Stimulated activated CD4-positive, alpha-beta T cell treated with anti-CD3 and anti-CD28 coated beads, Interleukin-2, amount 100 ng/mL, for 24 hours (primary cell): ENCODE data around the gene RPTOR.
"Not testable (repeated sequence)": the region's sequence is repeated elsewhere in the genome, so short reads cannot be mapped to it uniquely, and the experiment has no call there.

Experiments
- DNase-seq, 2 donors: peaks; one replicate each; pipeline ENCODE4 v3.0.0-alpha.2; 2020

RPTOR gene

DNA sequence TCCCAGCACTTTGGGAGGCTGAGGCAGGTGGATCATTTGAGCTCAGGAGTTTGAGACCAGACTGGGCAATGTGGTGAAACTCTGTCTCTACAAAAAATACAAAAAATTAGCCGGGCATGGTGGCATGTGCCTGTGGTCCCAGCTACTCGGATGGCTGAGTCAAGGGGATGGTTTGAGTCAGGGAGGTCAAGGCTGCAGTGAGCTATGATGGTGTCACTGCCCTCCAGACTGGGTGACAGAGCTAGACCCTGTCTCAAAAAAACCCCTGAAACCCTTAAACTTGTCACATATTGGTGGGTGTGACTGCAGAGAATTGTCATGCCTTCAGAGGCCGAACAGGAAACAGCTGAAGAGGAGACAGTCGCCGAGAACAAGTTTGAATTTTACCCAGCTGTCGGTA, 13.4 kb downstream of the RPTOR start:
- peak in 1 of 2 donors; percentile 9 for DNase-seq

DNA sequence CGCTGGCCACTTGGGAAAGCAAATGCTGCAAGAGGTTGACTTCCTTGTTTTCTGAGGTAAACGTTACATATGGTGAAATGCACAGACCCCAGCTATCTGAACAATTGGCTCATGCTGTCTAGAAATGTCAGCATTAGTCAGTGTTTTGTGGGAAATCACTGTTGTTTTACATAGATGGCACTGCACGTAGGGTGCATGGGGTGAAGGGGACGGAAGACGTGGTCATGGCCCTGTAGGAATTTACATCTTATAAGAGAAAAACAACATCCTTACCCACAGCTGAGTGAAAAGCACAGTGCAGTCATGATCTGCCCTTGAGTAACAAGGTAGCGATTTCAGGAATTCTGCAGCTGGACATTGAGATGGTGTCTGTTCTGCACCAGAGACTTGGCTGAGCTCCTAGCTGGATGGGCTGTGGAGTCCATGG, 15.2 kb downstream of the RPTOR start:
- DNase-seq: no peak

DNA sequence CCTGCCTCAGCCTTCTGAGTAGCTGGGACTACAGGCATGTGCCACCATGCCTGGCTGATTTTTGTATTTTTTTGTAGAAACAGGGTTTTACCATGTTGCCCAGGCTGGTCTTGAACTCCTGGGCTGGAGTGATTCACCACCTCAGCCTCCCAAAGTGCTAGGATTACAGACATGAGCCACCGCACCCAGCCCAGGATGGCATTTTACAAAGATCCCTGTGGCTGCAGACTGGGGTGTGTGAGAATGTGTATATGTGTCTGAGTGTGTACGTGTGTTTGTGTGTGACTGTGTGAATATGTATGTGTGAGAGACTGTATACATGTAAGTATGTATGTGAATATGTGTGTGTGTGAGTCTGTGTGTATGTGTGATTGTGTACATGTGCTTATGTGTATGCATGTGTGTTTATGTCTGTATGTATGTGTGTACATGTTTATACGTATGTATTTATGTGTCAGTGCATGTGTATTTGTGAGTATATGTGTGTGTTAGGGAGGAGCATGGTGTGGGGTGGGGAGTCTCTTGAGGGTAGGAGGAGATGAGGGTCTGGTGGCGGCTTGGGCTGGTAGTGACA, 17.0 kb downstream of the RPTOR start:
- DNase-seq: no peak

DNA sequence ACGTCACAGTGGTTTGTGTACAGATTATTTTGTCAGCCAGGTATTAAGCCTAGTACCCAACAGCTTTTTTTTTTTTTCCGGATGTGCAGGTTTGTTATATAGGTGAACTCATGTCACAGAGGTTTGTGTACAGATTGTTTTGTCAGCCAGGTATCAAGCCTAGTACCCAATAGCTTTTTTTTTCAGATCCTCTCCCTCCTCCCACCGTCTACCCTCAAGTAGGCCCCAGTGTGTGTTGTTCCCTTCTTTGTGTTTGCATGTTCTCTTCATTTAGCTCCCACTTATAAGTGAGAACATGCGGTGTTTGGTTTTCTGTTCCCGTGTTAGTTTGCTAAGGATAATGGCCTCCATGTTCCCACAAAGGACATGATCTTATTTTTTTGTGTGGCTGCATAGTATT, 19.9 kb downstream of the RPTOR start:
- no peak for DNase-seq

DNA sequence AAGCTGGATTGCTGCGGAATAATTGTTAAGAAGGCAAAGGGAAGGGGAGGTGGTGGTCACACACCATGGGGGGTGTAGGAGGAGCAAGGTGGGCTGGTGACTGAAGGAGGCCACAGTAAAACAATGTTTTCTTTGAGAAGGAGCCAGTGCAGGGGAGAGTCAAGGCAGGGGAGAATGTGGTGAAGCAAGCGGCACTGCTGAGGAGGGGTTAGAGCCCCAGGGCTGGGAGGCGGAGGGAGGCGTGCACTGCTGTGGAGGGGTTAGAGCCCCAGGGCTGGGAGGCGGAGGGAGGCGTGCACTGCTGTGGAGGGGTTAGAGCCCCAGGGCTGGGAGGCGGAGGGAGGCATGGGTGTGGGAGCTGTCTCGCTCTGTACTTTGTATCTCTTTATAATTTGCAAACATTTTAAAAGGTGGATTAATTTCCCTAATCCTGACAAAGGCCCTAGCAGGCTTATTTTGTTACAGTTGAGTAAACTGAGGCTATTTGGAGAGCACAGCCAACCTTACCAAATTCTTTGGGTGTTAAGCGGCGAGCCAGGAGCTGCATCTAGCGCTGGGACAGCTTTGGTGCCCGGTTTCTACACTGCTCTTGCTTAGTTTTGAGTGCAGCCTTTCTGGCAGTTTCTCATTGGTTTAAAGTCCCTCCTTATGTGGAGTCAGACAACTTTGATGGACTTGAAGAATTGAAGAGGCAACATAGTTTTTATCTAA, 20.9 kb downstream of the RPTOR start:
- DNase-seq: no peak

DNA sequence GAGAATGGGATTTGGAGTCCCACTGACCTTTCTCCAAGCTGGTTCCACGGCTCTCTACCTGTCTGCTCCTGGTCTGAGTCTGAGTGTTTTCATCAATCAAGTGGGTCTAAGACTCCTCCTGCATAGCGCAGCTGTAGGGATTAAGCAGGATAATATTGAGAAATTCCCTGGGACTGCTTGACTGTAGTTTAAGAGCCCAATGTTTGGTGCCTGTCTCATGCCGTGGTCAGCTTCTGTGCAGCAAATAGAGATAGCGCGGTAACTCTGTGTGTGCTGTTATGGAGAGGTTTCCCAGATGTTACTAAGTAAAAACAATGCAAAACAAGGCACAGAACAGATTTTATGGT, 21.4 kb downstream of the RPTOR start:
- no peak for DNase-seq

DNA sequence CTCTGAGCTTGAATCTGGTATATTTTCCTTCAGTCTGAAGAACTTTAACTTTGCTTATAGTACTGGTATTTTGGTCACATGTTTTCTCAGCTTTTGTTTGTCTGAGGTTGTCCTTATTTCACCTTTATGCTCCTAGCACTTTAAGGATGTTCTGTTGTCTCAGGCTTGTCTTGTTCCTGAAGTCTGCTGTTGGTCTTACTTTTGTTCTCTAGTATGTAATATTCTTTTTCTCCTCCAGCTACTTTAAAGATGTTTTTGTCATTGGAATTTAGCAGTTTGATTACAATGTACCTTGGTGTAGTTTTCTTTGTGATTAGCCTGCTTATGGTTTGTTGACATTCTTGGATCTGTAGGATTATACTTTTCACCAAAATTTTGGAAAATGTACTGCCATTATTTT, 23.6 kb downstream of the RPTOR start:
- no peak for DNase-seq

DNA sequence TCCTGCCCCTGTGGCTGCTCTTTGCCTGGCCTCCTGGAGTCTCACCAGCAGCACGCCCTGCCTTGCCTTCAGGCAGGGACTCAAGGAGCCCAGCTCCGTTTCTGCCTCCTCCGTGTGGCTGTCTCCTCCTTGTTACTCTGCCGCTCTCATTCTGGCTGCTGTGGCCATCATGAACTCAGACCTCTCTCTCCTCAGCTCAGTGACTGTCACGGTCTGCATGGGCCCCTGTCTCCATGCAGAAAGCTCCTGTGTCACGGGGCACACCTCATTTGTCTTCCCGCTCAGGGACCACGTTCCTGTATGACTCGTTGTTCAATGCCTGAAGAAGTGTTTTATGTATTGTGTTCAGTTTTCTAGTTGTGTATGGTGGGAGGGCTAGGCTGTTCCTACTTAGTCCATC, 25.3 kb downstream of the RPTOR start:
- DNase-seq: no peak

DNA sequence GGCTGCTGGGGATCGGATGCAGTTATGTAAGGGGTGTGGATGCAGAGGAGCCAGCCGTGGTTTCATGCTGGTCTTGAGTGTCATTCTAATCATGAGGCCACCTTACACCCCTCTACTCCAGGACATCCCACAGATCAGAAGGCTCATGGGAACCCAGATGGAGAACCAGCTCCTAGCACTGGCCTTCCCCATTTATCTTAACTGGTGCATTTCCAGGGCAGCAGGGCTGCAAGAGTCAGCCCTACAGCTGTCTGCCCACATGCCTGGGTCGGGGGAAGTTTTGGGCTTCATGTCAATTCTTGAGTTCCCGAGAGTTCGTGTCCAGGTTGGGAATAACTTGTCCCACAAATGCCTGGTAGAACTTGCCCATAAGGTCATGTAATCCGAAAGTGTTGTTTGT, 29.1 kb downstream of the RPTOR start:
- DNase-seq: no peak

DNA sequence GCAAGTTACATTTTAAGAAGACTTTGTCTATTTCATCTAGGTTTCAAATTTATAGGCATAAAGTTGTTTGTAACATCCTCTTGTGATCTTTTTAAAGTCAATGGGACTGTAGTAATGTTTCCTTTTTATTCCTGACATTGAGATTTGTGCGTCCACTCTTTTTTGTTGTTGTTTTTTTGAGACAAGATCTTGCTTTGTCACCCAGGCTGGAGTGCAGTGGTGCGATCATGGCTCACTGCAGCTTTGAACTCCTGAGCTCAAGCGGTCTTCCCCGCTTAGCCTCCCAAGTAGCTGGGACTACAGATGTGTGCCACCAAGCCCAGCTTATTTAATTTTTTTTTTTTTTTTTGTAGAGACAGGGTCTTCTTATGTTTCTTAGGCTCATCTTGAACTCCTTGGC, 29.9 kb downstream of the RPTOR start:
- DNase-seq: no peak

DNA sequence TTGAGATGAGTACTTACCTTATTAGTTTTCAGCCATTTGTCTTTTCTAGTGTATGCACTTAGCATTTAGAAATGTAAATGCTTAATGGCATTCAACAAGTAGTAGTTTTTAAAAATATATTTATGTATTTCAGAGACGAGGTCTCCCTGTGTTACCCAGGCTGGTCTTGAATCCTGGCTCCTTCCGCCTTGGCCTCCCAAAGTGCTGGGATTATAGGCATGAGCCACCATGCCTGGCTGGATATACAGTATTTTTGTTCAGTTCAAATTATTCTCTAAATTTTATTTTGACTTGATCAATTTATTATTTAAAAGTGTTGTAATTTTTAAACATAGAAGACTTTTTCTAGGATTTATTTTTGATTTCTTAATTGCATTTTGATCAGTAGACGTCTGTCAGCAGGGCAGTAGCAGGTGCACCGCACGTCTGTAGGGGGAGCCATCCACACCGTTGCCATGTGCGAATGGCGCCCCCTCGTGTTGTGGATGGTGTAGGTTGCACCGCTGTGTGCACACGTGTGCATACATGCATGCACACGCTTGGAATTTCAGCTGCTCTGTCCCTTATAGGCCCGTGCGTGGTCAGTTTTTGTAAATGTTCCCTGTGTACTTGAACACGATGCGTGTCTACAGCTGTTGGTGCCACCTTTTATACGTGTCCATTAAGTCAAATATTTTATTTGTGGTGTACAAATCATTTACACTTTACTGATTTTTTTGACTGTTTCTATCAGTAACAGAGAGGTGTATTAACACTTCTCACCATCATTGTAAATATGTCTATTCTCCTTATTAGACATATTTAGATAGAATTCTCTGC, 30.6 kb downstream of the RPTOR start:
- peak; percentile 96 to 98 for DNase-seq

DNA sequence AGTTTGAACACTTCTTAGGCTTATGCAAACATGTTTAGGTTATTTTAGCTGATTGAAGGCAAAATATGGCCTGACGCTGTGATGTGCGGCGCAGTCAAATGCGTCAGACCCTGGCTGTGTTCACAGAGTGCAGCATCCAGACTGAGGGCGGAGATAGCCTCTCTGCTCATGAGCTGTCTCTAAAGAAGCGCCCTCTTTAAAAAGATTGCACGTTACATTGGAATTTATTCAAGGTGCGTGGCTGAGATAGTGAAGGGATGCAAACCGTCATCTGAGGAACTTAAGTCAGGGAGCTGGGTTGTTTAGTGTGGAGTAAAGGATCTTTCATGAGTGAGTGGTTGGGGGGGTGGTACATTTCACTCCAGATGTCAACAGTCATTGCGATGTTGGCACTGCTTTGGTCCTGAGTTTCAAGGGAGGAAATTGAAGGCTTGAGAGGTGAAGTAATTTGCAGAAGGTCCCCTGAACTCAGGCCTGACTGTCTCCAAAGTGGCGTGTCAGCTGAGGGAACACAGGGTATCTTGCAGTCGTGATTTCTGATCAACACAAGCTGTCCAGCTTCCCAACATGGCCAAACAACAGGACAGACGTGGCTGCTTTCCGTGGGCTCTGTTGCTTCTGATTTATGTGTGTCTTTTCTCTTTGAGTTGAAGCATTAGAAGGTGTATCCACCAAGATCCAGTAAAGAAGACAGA, 33.4 kb downstream of the RPTOR start:
- DNase-seq: no peak

DNA sequence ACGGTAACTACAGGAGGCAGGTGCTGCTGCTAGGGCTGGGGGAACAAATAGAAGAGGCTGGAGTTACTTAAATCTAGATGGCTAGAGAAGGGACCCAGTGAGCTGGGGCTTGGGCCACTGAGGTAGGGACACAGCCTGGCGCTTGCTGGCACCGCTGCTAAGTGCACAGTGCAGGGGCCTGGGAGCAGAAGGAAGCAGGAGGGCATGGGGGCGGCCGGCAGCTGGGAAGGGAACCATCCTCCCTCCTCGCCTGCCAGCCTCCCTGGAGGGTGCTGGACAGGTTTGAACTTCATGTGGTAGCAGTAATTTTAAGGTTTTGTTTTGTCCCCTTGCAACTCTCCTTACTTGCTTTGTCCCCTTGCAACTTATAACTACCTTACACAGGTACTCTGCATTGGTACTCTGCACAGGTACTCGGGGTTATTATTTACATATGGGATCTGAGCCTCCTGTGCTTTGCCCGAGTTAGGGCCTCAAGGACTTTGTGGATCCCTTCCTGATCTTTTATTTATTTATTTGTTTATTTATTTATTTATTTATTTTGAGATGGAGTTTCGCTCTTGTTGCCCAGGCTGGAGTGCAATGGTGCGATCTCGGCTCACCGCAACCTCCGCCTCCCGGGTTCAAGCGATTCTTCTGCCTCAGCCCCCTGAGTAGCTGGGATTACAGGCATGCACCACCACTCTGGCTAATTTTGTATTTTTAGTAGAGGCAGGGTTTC, 34.2 kb downstream of the RPTOR start:
- not testable (repeated sequence) for DNase-seq

DNA sequence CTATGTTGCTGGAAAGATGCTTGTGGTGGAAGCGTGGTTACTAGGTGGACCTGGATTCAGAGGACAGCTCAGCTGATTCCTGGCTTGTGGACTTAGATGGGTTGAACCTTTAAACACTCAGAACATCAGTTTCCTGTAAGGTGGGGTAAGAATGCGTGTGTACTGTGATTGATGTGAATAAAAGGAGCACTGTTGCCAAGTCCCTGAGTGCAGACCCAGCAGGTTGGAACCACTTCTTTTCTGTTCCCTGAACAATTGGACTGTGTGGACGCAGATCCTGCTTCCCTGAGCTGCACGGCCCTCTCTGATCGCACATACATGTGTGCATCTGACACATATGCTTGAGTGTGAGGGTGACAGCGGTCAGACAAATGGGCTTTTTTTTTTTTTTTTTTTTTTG, 37.5 kb downstream of the RPTOR start:
- DNase-seq: no peak

DNA sequence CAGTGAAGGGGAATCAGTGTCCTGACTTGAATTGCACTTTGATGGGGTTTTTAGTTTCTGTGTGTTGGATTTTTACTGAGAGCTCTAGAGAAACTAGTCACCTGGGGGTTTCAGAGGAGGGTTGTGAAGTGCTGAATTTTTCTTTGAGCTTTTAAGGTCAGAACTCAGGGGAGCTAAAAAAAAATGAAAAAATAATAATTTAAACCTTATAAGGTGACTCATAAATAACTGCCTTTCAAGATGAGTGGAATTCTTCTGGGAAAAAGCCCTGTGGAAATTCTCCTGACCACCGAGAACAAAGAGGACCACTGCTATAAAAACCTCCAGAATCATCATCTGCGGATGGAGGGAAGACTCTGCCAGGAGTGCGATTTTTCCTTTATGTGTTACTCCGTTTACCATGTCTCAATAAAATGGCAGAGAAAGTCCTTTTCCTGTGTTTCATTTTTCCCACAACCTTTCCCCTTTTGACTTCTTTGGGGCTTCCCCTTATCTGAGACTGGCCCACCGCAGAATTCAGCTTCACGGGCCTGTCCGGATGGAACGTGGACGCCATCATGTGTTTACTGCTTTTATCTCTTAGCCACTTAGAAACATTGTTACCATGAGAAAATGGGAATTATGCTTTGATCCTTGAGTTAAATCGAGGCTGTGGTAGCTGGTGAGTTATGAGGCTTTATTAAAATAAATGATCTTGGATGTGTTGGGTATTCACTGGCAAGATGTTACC, 39.7 kb downstream of the RPTOR start:
- no peak for DNase-seq

DNA sequence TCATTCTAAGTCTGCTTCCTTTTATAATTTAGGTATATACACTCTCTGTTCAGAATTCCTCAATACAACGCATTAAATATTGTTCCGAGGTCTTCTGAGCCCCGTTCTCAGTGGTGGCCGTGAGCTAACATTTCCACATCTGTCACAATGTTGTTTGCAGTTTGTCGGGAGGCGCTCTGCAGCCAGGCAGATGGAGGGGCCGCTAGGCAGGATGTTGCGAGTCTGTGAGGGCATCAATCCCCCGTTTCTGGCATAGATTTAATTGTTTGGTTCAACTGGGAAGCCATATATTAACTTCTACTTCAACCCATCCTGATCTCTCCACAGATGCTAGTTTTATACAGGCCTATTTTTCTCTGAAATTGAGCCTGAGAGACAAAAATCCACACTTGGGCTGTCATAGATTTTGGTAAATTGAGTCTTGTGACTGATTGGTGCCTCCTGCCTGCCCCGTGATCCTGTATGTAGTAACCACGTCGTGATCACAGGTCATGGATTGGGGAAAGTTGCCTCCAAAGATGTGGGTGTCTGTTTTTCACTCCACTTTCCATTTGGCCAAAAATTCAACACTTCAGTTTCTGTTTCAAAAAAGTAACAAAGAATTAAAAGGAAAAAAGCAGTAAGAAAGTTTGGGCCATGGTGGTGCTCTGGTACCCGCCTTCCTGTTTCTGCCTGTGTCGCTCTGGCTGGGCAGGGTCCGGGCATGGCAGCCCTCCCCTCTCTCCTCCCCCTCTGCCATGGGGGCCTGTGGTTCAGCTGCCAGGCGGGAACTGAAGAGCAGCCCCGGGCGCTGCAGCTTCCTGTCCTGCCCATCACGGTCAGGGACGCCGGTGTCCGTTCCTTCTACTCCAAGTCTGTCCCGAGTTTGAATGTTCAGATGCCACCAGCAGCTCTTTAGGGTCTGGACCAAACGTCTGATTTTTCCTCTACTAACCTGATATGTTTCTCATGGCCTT, 41.5 kb downstream of the RPTOR start:
- DNase-seq: no peak

DNA sequence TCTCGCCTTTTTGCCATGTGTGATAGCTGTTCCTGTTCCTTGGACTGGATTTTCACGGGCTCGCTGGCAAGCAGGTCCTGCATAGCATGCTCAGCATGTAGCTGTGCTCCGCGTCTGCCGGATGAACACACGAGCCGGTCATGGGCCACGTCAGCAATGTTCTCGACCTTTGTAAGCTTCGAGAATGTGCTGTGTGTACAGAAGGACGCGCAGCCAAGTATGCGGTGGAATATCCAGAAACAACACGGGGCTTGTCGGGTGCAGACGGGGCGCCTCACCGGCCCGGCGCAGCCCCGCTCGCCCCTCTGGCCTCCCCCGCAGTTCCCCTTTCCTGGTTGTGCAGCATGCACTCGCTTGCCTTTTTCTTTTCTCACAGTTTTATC, 42.2 kb downstream of the RPTOR start:
- no peak for DNase-seq

DNA sequence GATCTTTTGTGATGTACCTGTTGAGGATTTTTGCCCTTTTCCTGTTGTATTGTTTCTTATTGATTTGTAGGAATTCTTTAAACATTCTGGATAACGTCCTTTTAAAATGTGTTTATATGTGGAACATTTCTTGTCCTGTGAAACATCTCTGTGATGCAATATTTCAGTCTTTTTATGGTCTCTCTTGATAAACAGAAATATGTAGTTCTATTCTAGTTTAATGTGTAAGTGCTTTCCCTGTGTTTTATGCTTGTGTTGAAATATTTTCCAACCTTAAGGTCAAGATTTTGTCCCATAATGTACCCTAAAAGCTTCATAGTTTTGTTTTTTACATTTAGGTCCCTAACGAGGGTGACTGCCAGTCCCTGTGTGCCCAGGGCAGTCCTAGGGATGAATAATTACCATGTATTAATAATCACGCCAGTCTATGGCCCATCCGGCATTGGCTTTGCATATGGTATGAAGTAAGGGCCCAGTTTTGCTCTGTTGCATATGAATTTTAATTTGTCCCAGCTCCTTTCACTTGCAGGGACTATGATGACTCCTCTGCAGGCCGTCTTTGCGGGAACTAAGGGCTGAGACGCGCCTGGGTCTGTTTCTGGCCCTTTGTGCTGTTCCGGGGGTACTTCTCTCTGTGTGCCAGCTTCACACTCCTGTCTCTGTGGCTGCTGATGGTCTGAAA, 44.2 kb downstream of the RPTOR start:
- no peak for DNase-seq

DNA sequence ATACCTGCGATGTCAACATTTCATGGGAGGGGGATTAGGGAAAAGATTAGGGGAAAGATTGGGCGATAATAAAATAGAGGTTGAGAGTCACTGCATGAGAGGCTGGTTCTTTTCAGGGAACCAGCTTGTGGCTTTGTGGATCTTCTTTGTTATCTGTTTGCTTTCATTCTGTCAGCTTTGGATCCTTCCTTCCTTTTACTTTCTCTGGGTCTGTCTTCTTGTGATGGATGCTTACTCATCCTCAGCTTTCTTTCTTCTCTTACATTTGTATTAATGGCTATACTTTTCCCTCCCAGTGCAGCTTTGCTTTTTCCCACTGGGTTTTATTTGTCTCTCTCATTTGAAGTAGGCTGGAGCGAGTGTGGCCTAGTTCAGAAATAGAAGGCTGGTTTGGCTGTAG, 47.1 kb downstream of the RPTOR start:
- DNase-seq: no peak

DNA sequence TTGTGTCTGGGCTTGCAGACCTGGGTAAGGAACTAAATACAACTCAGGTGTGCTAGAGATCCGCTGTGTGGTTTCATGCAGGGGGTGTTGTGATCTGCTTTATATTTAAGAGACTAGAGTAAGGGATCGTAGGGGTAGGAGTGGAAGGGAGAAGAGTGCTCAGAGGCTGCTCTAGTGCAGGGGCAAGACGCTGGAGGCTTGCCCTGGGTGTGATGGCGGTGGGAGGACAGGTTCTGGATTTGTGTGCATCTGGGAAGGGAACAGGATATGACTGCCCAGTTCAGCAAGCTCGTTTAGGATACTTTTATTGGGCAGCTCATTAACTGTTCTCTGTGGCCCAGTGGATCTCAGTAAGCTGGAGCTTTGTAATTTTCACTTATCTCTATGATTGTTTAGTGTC, 47.6 kb downstream of the RPTOR start:
- DNase-seq: no peak

DNA sequence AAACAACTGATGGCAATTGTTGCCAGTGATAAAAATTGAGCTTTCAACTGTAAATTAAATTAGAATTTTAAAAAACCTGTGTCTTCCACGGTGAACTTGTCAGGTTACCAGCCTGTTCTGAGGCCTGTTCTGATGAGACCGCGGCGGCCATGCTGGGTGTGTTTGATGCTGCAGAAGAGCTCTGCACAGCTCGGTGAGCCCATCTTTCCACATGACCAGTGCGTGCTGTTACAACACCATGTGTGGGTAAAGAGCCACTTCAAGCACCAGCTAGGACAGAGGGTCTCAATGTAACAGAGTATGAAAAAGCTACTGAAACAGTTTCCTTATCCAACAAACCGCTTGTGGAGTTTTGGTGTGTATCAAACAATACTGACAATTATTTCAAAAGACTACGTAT, 48.5 kb downstream of the RPTOR start:
- DNase-seq: no peak
